Pons (tissue), 1 donor: ENCODE data around the gene PRAMEF4.
"Not testable (repeated sequence)": the region's sequence is repeated elsewhere in the genome, so short reads cannot be mapped to it uniquely, and the experiment has no call there.

Source experiments
- DNase-seq: peaks from one replicate; pipeline ENCODE4 v3.0.0-alpha.2; 2016; ENCODE audit warnings: low spot score

Gene PRAMEF4

GRCh38 chr1:12886101-12886500, at the start of gene PRAMEF4:
Gene PRAMEF4 (minus strand): TSS chr1:12886201. CDS start chr1:12883394, 2,807 bp downstream.
- not testable (repeated sequence) for DNase-seq

GRCh38 chr1:12924368-12924767, 38.4 kb upstream of the PRAMEF4 start:
- not testable (repeated sequence) for DNase-seq

GRCh38 chr1:12921749-12922148, 35.7 kb upstream of the PRAMEF4 start:
- not testable (repeated sequence) for DNase-seq

- not testable (repeated sequence) for DNase-seq
Measured at GRCh38 chr1:12916310-12916709, 30.3 kb upstream of the PRAMEF4 start, which contains the start of gene PRAMEF7. Gene PRAMEF7 (plus strand): TSS chr1:12916610. CDS start chr1:12917693, 1,083 bp downstream.

GRCh38 chr1:12903793-12904572, 18.0 kb upstream of the PRAMEF4 start:
- not testable (repeated sequence) for DNase-seq

GRCh38 chr1:12899186-12899585, 13.2 kb upstream of the PRAMEF4 start:
- not testable (repeated sequence) for DNase-seq

- DNase-seq: not testable (repeated sequence)
Measured at GRCh38 chr1:12898170-12898569, 12.2 kb upstream of the PRAMEF4 start, which contains the start of gene PRAMEF10. Gene PRAMEF10 (minus strand): TSS chr1:12898270. CDS start chr1:12895847, 2,423 bp downstream.

- not testable (repeated sequence) for DNase-seq
Measured at GRCh38 chr1:12878453-12878852, 7.5 kb downstream of the PRAMEF4 start.

- not testable (repeated sequence) for DNase-seq
Measured at GRCh38 chr1:12863131-12863880, 22.7 kb downstream of the PRAMEF4 start.

- not testable (repeated sequence) for DNase-seq
Measured at GRCh38 chr1:12856786-12857185, 29.2 kb downstream of the PRAMEF4 start, which contains the start of gene PRAMEF2. Gene PRAMEF2 (plus strand): TSS chr1:12857086. CDS start chr1:12859010, 1,924 bp downstream.

- no peak for DNase-seq
Measured at GRCh38 chr1:12851779-12852178, 34.2 kb downstream of the PRAMEF4 start.

GRCh38 chr1:12848620-12849019, 37.4 kb downstream of the PRAMEF4 start, which contains the start of gene HNRNPCL1:
Gene HNRNPCL1 (minus strand): TSS chr1:12848720. CDS start chr1:12848289, 431 bp downstream.
- not testable (repeated sequence) for DNase-seq

- not testable (repeated sequence) for DNase-seq
Measured at GRCh38 chr1:12833251-12833650, 52.8 kb downstream of the PRAMEF4 start.

GRCh38 chr1:12831310-12831709, 54.7 kb downstream of the PRAMEF4 start, which contains the start of gene PRAMEF11:
Gene PRAMEF11 (minus strand): TSS chr1:12831410. CDS start chr1:12828789, 2,621 bp downstream.
- not testable (repeated sequence) for DNase-seq
